ENCODE results near the gene SEMA4C. TPM values are rescaled to one million over a fixed set of nuclear protein-coding genes. Genes with fewer than 3 reads are reported as not detected.

SEMA4C gene
- total and polyA plus RNA-seq, 2 of the 4 experiments (the other 2 are of a cell fraction), result 15.8 to 24.3 TPM

- intact Hi-C loops (cut with micrococcal nuclease), result no loop called here
- no TSS peak for BruUV-seq (replicated peaks)
- WGBS, 2 experiments (ENCODE audit: extremely low coverage in 2 of 2, insufficient read length in 1 of 2), result 91% methylated on average over 9 of the region's 37 CpGs; no CpG with 5 or more reads in 1 of the 2 experiments
Observed at GRCh38 chr2:96839875-96840850, 29.7 kb downstream of the SEMA4C start.

More at GRCh38 chr2:96839875-96840850, 29.7 kb downstream of the SEMA4C start:
- Histone ChIP-seq H3K4me3 (ENCODE audit: insufficient read depth, low read depth, low read length) (no peak overlapping the region), H2BK15ac (ENCODE audit: low read depth, low read length) (no peak overlapping the region), H3K4me2 (ENCODE audit: low read depth, low read length) (no peak overlapping the region), H4K91ac (ENCODE audit: insufficient read depth, low read depth, low read length) (no peak overlapping the region), H3K56ac (ENCODE audit: extremely low read depth, insufficient read depth, low read length) (no peak overlapping the region), H3K23ac (ENCODE audit: low read depth, low read length) (no peak overlapping the region), H3K9ac (ENCODE audit: low read depth, low read length) (no peak overlapping the region), H4K8ac (ENCODE audit: low read depth in 2 of 2, low read length in 2 of 2) (no peak overlapping the region), H3K14ac (replicated peaks; ENCODE audit: low read depth, low read length) (no peak overlapping the region), H2AK5ac (ENCODE audit: low read depth, low read length) (no peak overlapping the region), H2AK9ac (replicated peaks; ENCODE audit: low read depth, low read length, poor library complexity) (no peak overlapping the region), H3K36me3 (ENCODE audit: control insufficient read depth, insufficient read depth, low read length) (peaks cover 3% of the 10 kb centered on the region), H2BK120ac (ENCODE audit: low read depth, low read length) (no peak overlapping the region), H3K18ac (ENCODE audit: low read depth, low read length) (no peak overlapping the region), H3K27ac (ENCODE audit: insufficient read depth, low read length) (no peak overlapping the region), H3K4ac (ENCODE audit: low read depth, low read length) (no peak overlapping the region), H4K5ac (ENCODE audit: low read depth, low read length) (no peak overlapping the region), H4K20me1 (ENCODE audit: insufficient read depth, low read length) (no peaks in the 10 kb centered on the region; the same call in 1 of the 2 replicates), H3K4me1 (ENCODE audit: control insufficient read depth, insufficient read depth, low read length) (no peaks in the 10 kb centered on the region), H2BK20ac (ENCODE audit: low read depth, low read length) (no peak overlapping the region), H2BK5ac (ENCODE audit: low read depth, low read length, poor library complexity, severe bottlenecking) (no peak overlapping the region), H3K9me3 (ENCODE audit: control insufficient read depth, insufficient read depth, low read length) (no peaks in the 10 kb centered on the region), H3K9me1 (ENCODE audit: insufficient read depth, low read length) (no peaks in the 10 kb centered on the region), H2AFZ (replicated peaks; ENCODE audit: low read length, poor library complexity) (peak overlapping the region; percentile 32), H3K27me3 (ENCODE audit: control insufficient read depth, insufficient read depth, low read length) (no peaks in the 10 kb centered on the region), H3K79me1 (ENCODE audit: low read depth in 1 of 2, low read length in 2 of 2) (no peaks in the 10 kb centered on the region)
- ChIA-PET CTCF (no interaction called here), POLR2A (ENCODE audit: unreplicated experiment) (no interaction called here)
- dilution Hi-C loops (cut with HindIII; ENCODE audit: low sequenced_read_pairs, unreplicated experiment) (no loop called here), in situ Hi-C loops (cut with MboI; ENCODE audit: low sequenced_read_pairs) (no loop called here)
- TF ChIP-seq MAZ (IDR thresholded peaks at IDR 0.05; ENCODE audit: borderline replicate concordance, low read depth, low read length) (no peak), USF2 (IDR thresholded peaks at IDR 0.05; ENCODE audit: low read depth, low read length) (no peak), NFE2L2 (IDR thresholded peaks at IDR 0.05; ENCODE audit: low read depth, low read length) (no peak), CHD1 (IDR thresholded peaks at IDR 0.05; ENCODE audit: low read depth, low read length) (no peak), ELK1 (IDR thresholded peaks at IDR 0.05; ENCODE audit: borderline replicate concordance, low read depth, low read length) (no peak), BHLHE40 (IDR thresholded peaks at IDR 0.05; ENCODE audit: low read depth, low read length) (no peak), MXI1 (IDR thresholded peaks at IDR 0.05; ENCODE audit: borderline replicate concordance, low read depth, low read length) (no peak), MAFK (IDR thresholded peaks at IDR 0.05; ENCODE audit: low read depth, low read length) (no peak), CEBPB (IDR thresholded peaks at IDR 0.05; ENCODE audit: low read depth, low read length) (no peak), CTCF (conservative IDR thresholded peaks at IDR 0.05; ENCODE audit: low read depth, low read length) (no peak), RFX5 (IDR thresholded peaks at IDR 0.05; ENCODE audit: low read depth, low read length) (no peak), FOS (IDR thresholded peaks at IDR 0.05; ENCODE audit: low read depth, low read length) (no peak)
- ATAC-seq (ENCODE audit: low read depth), result no peak
- no peak for DNase-seq
